ENCODE results near the gene PRR5L.

- no peak for TF ChIP-seq POLR2A (conservative IDR thresholded peaks at IDR 0.05)
- no peak for TF ChIP-seq ELF2 (CRISPR knock-in tag; IDR thresholded peaks at IDR 0.05)
- no peak for TF ChIP-seq KLF1 (tag; IDR thresholded peaks at IDR 0.05)
- TF ChIP-seq KAT7 (CRISPR knock-in tag; IDR thresholded peaks at IDR 0.05; ENCODE audit: borderline replicate concordance), result no peak
- no peak for TF ChIP-seq ZBTB26 (CRISPR knock-in tag; IDR thresholded peaks at IDR 0.05)
- TF ChIP-seq SRSF1 (IDR thresholded peaks at IDR 0.05; ENCODE audit: low read depth, low read length), result no peak
- no peak for TF ChIP-seq TAF15 (IDR thresholded peaks at IDR 0.05; ENCODE audit: low read depth, low read length)
- no peak for TF ChIP-seq SMC3 (conservative IDR thresholded peaks at IDR 0.05; ENCODE audit: insufficient read depth, low read depth, low read length)
- no peak for TF ChIP-seq RNF2 (IDR thresholded peaks at IDR 0.05)
- no peak for TF ChIP-seq RFX5 (IDR thresholded peaks at IDR 0.05; ENCODE audit: low read depth, low read length)
These were observed 205.1 kb downstream of the PRR5L start for GRCh38 chr11:36501236-36501635.

Data from K562 (cell line).